HG03159 (cell line): Measurements from ENCODE around the gene ADCY5.

Experiments used
- ATAC-seq: cut with Tn5 transposase; IDR thresholded peaks from one replicate; pipeline ENCODE4 v1.9.1; 2021; ENCODE audit warnings: mild to moderate bottlenecking, moderate library complexity; ENCODE audit not compliant: unreplicated experiment

Gene ADCY5

DNA sequence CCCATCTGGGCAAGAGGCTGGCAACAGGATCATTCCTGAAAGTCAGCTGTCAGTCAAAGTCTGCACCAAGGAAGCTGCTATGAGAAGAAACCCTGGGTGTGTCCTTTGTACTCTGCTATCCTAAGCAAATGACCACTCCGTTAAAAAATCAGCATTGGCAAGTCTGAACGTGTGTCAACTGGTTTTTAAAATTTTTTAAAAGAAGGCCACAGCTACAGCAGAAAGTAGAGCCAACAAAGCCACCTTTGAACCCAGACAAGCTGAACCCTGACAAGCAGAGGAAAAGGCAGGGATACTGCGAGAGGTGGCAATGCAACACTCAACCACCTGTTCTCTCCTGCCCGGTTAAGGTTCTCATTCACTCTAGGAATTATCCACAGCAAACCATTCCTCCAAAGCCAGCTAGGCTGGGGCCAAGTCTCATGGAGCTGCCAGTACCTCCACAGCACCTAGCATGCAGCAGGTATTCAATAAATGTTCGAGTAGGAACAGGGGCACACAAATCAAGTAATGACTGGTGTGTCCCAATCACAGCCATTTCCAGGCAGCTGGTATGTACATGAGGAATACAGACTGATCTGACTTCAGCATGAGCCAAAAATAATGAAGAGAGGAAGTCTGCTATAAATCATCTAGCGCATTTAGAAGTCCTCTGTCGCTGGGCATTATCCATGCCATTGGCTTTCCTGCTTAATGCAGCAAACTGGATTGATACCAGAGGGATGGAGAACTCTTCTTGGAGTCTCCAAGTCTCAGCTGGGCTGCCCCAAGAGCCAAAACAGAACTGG, 76.0 kb downstream of the ADCY5 start:
- ATAC-seq, result no peak

GRCh38 chr3:123371859-123372685, 76.8 kb downstream of the ADCY5 start:
- ATAC-seq, result no peak

GRCh38 chr3:123371426-123371825, 77.5 kb downstream of the ADCY5 start:
- ATAC-seq, result no peak

DNA sequence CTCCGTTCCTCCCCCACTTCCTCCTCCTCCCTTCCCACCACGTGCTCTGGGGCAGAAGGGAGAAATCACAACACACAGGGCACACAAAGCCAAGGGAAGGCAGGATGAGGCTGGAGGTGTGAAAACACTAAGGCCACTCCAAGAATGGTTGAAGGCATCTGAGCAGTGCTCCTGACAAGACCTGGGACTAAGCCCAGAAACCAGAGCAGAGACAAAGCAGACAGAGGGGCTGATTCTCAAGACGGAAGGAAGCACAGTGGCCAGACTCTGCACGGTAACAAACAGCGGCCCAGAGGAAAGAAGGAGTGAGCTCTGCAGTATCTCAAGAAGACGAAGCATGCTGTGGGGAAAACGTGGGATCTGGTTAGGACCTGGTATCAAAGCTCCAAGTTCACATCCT, 78.1 kb downstream of the ADCY5 start:
- no peak for ATAC-seq

GRCh38 chr3:123369085-123369484, 79.8 kb downstream of the ADCY5 start:
- ATAC-seq, result no peak

- no peak for ATAC-seq
Observed at GRCh38 chr3:123367467-123368154, 81.3 kb downstream of the ADCY5 start.

GRCh38 chr3:123365450-123366143, 83.3 kb downstream of the ADCY5 start:
- no peak for ATAC-seq

- no peak for ATAC-seq
Observed at GRCh38 chr3:123361071-123361470, 87.8 kb downstream of the ADCY5 start.

GRCh38 chr3:123357275-123357674, 91.6 kb downstream of the ADCY5 start:
- ATAC-seq, result no peak

DNA sequence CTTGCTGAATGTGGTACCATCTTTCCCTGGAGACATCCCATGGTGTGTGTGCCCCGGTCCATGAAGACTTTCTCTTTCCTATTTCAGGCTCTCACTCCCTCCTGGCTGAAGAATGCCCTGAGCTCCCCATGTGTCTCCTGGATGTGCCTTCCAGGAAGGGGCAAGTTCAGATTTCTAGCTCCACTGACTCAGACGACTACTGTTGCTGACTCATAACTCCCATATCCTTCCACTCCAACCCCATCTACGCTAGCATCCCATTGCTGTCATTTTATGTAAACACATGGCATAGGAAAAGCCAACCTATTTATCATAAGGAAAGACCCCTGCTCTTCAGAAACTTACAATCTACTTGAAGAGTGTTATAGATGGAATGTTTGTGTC, 95.0 kb downstream of the ADCY5 start:
- ATAC-seq, result no peak

DNA sequence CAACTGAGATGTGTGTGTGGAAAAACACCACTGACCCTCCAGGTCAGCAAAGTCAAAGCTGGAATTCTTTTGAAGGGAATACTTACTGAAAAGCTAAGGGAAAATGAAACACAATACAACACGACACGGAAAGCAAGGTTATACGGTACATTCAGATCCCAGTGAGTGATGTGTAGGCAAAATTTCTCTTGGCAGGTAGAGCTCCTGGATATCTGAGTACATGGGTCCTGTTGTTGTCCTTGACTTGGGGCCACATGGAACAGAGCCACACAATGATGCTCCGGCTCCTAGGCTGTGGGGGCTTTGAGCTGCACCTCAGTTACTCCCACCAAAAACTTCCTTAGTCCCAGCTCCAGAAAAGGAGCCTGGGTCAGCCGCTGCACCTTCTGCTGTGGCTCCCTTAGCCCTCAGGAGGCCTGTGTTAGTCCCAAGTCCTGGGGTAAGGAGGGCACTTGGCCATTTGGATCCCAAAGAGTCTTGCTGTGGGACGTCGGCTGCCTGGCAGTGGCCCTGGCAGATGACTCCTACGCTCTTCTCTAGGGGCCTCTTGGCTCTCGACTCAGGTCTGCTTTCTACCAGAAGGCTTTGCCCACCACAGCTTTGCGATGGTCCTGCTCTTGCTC, 95.6 kb downstream of the ADCY5 start:
- no peak for ATAC-seq

DNA sequence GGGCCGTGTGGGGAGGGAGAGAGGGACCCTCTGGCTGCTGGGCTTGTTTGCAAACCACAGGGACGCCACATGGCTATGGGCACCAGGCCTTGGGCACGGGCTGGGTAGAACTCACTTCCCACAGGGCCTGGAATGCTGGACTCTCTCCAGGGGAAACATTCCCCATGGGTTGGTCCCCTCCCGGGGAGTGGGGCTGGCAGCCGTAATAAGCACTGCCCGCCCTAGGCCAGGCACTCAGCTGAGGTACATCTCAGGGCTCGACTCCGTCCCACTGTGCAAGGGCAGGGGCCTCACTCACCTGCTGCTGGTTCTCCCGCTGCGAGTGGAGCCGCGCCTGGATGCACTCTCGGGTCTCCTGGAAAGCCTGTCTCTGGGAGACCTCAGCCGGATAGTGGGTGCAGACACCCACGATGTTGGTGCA, 96.7 kb downstream of the ADCY5 start:
- ATAC-seq, result no peak

DNA sequence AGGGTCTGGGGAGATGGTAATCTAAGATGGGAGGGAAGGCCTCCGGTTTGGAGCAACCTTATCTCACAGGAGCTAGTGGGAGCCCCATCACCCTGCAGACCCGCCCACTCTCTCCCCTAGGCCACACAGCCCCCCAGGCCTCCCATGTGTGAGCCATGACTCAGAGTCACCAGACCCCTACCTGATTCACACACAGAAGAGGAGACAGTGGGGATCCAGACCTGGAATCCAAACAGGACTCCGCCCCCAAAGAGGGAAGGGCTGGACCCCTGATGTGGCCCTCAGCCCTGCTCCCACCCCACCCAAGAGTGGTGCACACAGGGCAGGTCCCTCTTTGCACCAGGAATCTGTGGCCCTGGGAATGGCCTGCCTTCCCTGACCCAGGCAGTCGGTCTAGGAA, 97.4 kb downstream of the ADCY5 start:
- ATAC-seq, result no peak

DNA sequence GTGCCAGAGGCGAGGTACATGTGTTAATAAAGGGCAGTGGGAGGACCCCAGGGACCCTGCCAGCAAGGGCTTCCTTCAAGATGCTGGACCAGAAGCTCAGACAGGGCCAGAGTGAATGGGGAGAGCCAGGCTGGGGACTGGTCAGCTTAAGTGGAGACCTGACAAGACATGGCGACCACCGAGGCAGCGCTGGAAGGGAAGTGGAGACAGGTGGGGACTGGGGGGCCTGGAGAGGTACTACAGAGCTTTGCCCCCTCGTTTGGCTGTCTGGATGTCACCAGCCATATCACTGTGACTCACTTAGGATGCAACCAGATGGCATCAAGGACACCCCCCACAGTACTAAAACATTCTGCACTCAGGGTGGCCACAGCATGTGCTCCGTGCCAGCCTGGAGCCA, 97.9 kb downstream of the ADCY5 start:
- no peak for ATAC-seq

GRCh38 chr3:123349566-123350435, 99.1 kb downstream of the ADCY5 start:
- ATAC-seq, result no peak

DNA sequence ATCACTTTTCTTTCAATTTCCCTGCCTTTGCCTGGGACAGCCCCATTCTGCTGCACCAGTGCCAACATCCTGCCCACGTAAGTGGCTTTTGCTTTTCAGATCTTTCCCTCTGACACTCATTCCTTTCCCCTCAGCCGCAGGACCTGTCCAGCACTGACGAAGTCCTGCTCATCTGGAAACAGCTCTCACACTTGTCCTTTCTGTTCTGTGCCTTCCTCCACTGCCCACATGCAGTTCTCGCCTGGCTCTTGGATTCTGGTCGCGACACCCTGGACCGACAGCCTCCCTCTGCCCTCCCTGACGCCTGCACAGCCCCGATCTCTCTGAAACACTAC, 99.7 kb downstream of the ADCY5 start:
- no peak for ATAC-seq

- no peak for ATAC-seq
Observed at GRCh38 chr3:123348471-123349200, 100.3 kb downstream of the ADCY5 start.

DNA sequence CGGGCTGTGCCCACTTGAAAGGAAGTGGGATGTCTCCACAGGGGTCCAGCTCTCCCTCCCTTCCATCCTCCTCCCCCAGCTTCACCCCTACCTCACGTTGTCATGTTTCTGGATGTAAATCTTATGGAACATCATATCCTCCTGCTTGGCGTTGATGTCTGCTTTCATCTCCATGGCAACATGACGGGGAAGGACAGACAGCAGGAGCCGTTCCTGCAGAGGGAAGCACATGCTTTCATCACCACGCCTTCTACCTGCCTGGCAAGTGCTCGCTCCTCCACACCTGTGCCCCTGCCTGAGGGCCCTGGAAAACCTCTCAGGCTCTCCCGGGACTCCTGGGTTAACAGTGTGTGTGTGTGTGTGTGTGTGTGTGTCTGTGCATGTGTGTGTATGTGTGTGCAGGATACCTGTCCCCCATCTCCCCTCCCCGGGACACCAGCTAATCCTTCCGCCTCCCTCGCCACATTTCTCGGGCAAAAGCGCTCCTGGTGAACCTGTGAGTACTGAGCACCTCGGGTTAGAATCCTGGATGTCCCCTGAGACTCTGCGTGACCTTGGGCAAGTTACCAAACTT, 101.1 kb downstream of the ADCY5 start:
- no peak for ATAC-seq

DNA sequence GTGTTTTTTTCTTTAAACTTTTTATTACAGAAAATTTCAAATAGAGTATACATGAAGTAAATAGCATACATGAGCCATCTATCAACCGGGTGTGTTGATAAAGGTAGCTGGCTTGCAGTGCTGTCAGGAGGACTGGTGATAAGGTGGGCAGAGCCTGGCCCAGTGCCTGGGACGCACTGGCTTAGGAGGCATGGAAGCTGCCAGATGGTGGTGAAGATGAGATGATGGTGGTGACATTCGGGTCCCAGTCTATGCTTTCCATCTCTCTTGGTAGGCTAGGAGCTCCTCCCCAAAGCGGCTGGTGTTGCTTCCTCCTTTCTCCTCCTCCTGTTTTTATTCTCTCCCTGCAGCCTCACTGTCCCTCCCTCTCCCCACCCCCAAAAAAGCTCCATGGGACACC, 101.7 kb downstream of the ADCY5 start:
- ATAC-seq, result no peak
